Measurements from ENCODE around the gene FARSB.

DNA sequence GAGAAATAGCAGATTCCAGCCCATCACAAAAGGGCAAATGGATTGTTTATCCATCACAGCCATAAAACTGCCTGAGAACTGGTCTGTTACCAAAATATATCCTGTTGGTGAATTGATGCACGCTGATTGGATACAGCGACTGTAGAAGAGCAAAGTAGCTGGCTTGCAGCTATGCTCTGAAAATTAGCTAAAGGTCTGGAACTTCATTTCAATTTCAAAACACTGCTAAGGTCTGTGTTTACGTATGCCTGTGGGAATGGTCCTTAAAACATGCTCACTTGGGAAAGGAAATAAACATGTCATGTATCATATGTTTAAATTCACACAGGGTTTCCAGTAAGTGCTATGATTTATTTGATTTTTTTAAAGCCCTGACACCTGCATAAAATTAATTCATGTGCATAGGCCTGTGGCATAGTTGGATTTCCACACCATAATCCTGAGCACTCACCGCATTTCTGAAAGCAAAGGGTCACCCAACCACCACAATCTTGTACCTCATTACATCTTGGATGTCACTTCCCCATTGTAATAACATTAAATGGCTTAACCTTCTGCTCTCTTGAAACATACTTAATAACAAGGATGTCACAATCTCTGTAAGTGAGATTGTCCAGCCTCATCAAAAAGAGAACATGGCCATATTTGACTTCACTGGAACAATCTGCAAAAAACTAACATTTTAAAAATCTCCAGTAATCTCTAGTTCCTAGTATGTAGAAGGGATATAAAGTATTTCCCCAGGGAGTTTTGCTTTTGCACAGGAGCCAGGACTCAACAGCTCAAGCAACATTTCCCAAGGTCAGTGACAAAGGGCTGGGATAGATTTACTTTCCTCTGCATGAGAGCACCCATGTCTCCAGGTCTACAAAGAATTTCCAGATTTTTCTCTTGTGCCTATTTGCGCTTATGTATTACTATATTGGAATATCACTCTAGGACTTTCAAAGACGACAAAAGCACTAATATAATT, 109.8 kb downstream of the FARSB start:
- no peak for TF ChIP-seq L3MBTL2 (conservative IDR thresholded peaks at IDR 0.05)
- TF ChIP-seq CTBP1 (IDR thresholded peaks at IDR 0.05; ENCODE audit: borderline replicate concordance) = 0 out of 2 replicates have a peak, but pooled peaks have one; percentile 6
- TF ChIP-seq FOXM1 (IDR thresholded peaks at IDR 0.05; ENCODE audit: borderline replicate concordance) = no peak
- TF ChIP-seq ELF4 (IDR thresholded peaks at IDR 0.05) = no peak
- TF ChIP-seq, protein P1, sequence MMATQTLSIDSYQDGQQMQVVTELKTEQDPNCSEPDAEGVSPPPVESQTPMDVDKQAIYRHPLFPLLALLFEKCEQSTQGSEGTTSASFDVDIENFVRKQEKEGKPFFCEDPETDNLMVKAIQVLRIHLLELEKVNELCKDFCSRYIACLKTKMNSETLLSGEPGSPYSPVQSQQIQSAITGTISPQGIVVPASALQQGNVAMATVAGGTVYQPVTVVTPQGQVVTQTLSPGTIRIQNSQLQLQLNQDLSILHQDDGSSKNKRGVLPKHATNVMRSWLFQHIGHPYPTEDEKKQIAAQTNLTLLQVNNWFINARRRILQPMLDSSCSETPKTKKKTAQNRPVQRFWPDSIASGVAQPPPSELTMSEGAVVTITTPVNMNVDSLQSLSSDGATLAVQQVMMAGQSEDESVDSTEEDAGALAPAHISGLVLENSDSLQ (IDR thresholded peaks at IDR 0.05) = peak; percentile 86
- TF ChIP-seq BHLHE40 (IDR thresholded peaks at IDR 0.05; ENCODE audit: borderline replicate concordance) = no peak
